K562 (cell line): ENCODE measurements around the gene SDCBP2. TPM values are rescaled to one million over a fixed set of nuclear protein-coding genes. Genes with fewer than 3 reads are reported as not detected.

Source experiments
- ATAC-seq: fragments of 200-7000 bp; cut with Tn5 transposase; 3 replicates; pipeline ENCODE4 v1.9.1; 2020; ENCODE audit warnings: moderate library complexity
- BruUV-seq: library from RNA; stranded (reverse); fragments of 400-500 nt; replicated peaks from 2 replicates; lab custom pipeline; 2021; lab: Mats Ljungman, UMichigan
- CTCF ChIA-PET: fragments of 300-600 bp; formaldehyde crosslinking; extraction: SDS; loops from one replicate; lab custom pipeline; 2021; ENCODE audit warnings: low intra/inter-chr PET ratio; lab: Yijun Ruan, JAX
- POLR2A ChIA-PET: fragments of 300-600, 350-650 bp; sonication (Branson Sonifier 250); formaldehyde crosslinking; extraction: SDS; loops from one replicate; lab custom pipeline; 2021; ENCODE audit warnings: antibody characterized with exemption, inconsistent platforms; lab: Yijun Ruan, JAX
- DNase-seq, 4 experiments: peaks; one replicate each; pipeline versions ENCODE4 v3.0.0 to v3.0.0-alpha.2; 2011 to 2018; ENCODE audit warnings: low spot score in 3 of 4, mixed read lengths in 3 of 4; ENCODE audit errors: extremely low read depth in 1 of 4
- FAIRE-seq: peaks from 2 replicates; lab custom pipeline; 2011; peaks lifted over from hg19 to GRCh38; lab: Jason Lieb, UNC
- H2AFZ ChIP-seq: 2 replicates; pipeline ENCODE4 v1.6.0; 2011; ENCODE audit warnings: low read depth, low read length, control low read depth, inconsistent platforms
- H3K27ac ChIP-seq: fragments of 200-600 bp; 3 replicates; pipeline ENCODE4 v1.8.0; 2011; ENCODE audit warnings: low read depth, mild to moderate bottlenecking, control low read depth, inconsistent platforms, low read length, moderate library complexity, mixed read lengths; ENCODE audit errors: extremely low read depth
- H3K27me3 ChIP-seq, 2 experiments: fragments of 300-600 bp in 1 of 2; 2 replicates in 1 of 2; 3 replicates in 1 of 2; pipeline versions ENCODE4 v1.6.0 to v1.8.0; 2011; ENCODE audit warnings: inconsistent platforms in 2 of 2, low read length in 2 of 2, mild to moderate bottlenecking in 1 of 2, mixed read lengths in 1 of 2, moderate library complexity in 1 of 2; ENCODE audit not compliant: control insufficient read depth in 2 of 2, insufficient read depth in 2 of 2
- H3K36me3 ChIP-seq: fragments of 300-600 bp; 3 replicates; pipeline ENCODE4 v1.8.0; 2011; ENCODE audit warnings: mild to moderate bottlenecking, low read length, inconsistent platforms; ENCODE audit not compliant: control insufficient read depth, insufficient read depth
- H3K4me1 ChIP-seq, 2 experiments: fragments of 200-600 bp in 1 of 2; replicated peaks in 1 of 2; 2 replicates in 1 of 2; 3 replicates in 1 of 2; pipeline versions ENCODE4 v1.5.1 to v1.8.0; 2011; ENCODE audit warnings: inconsistent platforms in 2 of 2, low read length in 2 of 2, mild to moderate bottlenecking in 1 of 2, mixed read lengths in 1 of 2, moderate library complexity in 1 of 2; ENCODE audit not compliant: control insufficient read depth in 2 of 2, insufficient read depth in 2 of 2
- H3K4me2 ChIP-seq: 2 replicates; pipeline ENCODE4 v1.6.1; 2011; ENCODE audit warnings: low read length, control low read depth, inconsistent platforms, mixed read lengths; ENCODE audit not compliant: insufficient read depth
- H3K4me3 ChIP-seq: fragments of 200-600 bp; sonication (generic), shearing (Covaris generic); 2 replicates; pipeline ENCODE4 v1.5.1; 2016; ENCODE audit warnings: control low read depth, inconsistent platforms
- H3K79me2 ChIP-seq: fragments of 200-600 bp; 3 replicates; pipeline ENCODE4 v1.8.0; 2011; ENCODE audit warnings: low read length, inconsistent platforms; ENCODE audit not compliant: control insufficient read depth, insufficient read depth
- H3K9ac ChIP-seq, 2 experiments: 2 replicates each; pipeline versions ENCODE4 v1.6.0 to v1.6.1; 2011; ENCODE audit warnings: low read depth in 2 of 2, low read length in 2 of 2, control low read depth in 1 of 2, inconsistent platforms in 1 of 2, mild to moderate bottlenecking in 1 of 2, mixed read lengths in 1 of 2; ENCODE audit not compliant: insufficient read depth in 1 of 2
- H3K9me1 ChIP-seq: one replicate; pipeline ENCODE4 v1.6.0; 2011; ENCODE audit warnings: inconsistent platforms, mild to moderate bottlenecking, low read length, moderate library complexity; ENCODE audit not compliant: control insufficient read depth, insufficient read depth
- H3K9me3 ChIP-seq: replicated peaks from 2 replicates; pipeline ENCODE4 v1.5.1; 2011; ENCODE audit warnings: low read depth, low read length, inconsistent platforms; ENCODE audit not compliant: control insufficient read depth, insufficient read depth
- H4K20me1 ChIP-seq: replicated peaks from 2 replicates; pipeline ENCODE4 v1.6.1; 2011; ENCODE audit warnings: low read length, inconsistent platforms, mixed read lengths; ENCODE audit not compliant: control insufficient read depth, insufficient read depth
- BCOR ChIP-seq: fragments of 450-650 bp; IDR thresholded peaks from 2 replicates; pipeline ENCODE4 v1.6.1; 2016
- GABPB2 ChIP-seq: fragments of 250-450 bp; sonication (Bioruptor Pico); conservative IDR thresholded peaks from 2 replicates; pipeline ENCODE4 v1.5.1; 2021; ENCODE audit warnings: mild to moderate bottlenecking
- GMEB1 ChIP-seq: fragments of 250-450 bp; sonication (Bioruptor Pico); IDR thresholded peaks from 2 replicates; pipeline ENCODE4 v1.4.0; 2020; ENCODE audit warnings: mild to moderate bottlenecking
- HMG20A ChIP-seq: fragments of 450-650 bp; formaldehyde crosslinking; conservative IDR thresholded peaks from 2 replicates; pipeline ENCODE4 v1.4.0; 2020; ENCODE audit warnings: mild to moderate bottlenecking, mixed read lengths
- JUND ChIP-seq, 2 experiments: IDR thresholded peaks; 2 replicates in 1 of 2; 3 replicates in 1 of 2; pipeline ENCODE4 v1.6.1; 2011; ENCODE audit warnings: borderline replicate concordance in 2 of 2, low read depth in 2 of 2, low read length in 2 of 2, improper control_type of control experiment in 1 of 2, missing biosample characterization in 1 of 2, missing genetic modification characterization in 1 of 2, missing genetic modification reagents in 1 of 2
- KDM1A ChIP-seq, 2 experiments: fragments of 450-650 bp; IDR thresholded peaks; 2 replicates each; pipeline ENCODE4 v1.6.1; 2016; ENCODE audit warnings: mild to moderate bottlenecking in 2 of 2
- NR4A1 ChIP-seq, 2 experiments: fragments of 250-450 bp in 1 of 2; fragments of 450-650 bp in 1 of 2; sonication (Bioruptor Pico) in 1 of 2; IDR thresholded peaks; 2 replicates each; pipeline versions ENCODE4 v1.4.0 to v1.6.1; 2016 to 2020; ENCODE audit warnings: mild to moderate bottlenecking in 2 of 2, missing compliant biosample characterization in 1 of 2, missing genetic modification characterization in 1 of 2, moderate library complexity in 1 of 2
- ZNF232 ChIP-seq: sonication (generic); formaldehyde crosslinking; IDR thresholded peaks from 2 replicates; pipeline ENCODE4 v1.8.0; 2022; ENCODE audit warnings: mild to moderate bottlenecking, missing genetic modification reagents
- WGBS: fragments of 100-300 bp; shearing (Covaris generic); methylation state at CpG from one replicate; pipeline ENCODE4 v1.1.6; 2016; ENCODE audit warnings: low coverage, mixed read lengths; ENCODE audit not compliant: insufficient coverage; ENCODE audit errors: missing lambda C conversion rate; 5-methylcytosine and 5-hydroxymethylcytosine counted together
- in situ Hi-C: fragments of 300-500 bp; cut with MboI; formaldehyde crosslinking; loops from 4 replicates; pipeline ENCODE4 v1.15.0; 2018; ENCODE audit warnings: inconsistent platforms, mixed read lengths
- intact Hi-C: fragments of 100-400 bp; cut with micrococcal nuclease; formaldehyde crosslinking; loops from 2 replicates; pipeline ENCODE4 v1.14.2; 2022
- polyA plus RNA-seq, 8 experiments: library from polyadenylated mRNA; depleted of rRNA in 4 of 8; stranded (reverse) in 5 of 8; unstranded in 3 of 8; fragments of >200 nt; fragmentation: Nextera tagmentation in 2 of 8; fragmentation: Illumina TruSeq in 1 of 8; extraction: Ambion mirVana in 2 of 8; extraction: Trizol in 1 of 8; gene quantifications; 2 replicates each; pipeline versions ENCODE4 v1.2.1 to v1.2.3, GENCODE V29; 2011 to 2014; ENCODE audit warnings: inconsistent platforms in 1 of 8, missing spikeins in 1 of 8
- total RNA-seq, 7 experiments: library from RNA; depleted of rRNA in 6 of 7; stranded (reverse); fragments of >200 nt in 6 of 7; fragmentation: Illumina TruSeq in 2 of 7; extraction: Trizol in 2 of 7; gene quantifications; 2 replicates each; pipeline versions ENCODE4 v1.2.1 to v1.2.3, GENCODE V29; 2011 to 2021; ENCODE audit warnings: low replicate concordance in 1 of 7
- TF ChIP-seq, protein P1 (sequence below): fragments of 250-450 bp; sonication (Bioruptor Pico); IDR thresholded peaks from 2 replicates; pipeline ENCODE4 v1.8.0; 2021; ENCODE audit warnings: mild to moderate bottlenecking, moderate library complexity
- TF ChIP-seq, protein P2 (sequence below): fragments of 250-450 bp; sonication (Bioruptor Pico); IDR thresholded peaks from 2 replicates; pipeline ENCODE4 v1.4.0; 2020; ENCODE audit warnings: mild to moderate bottlenecking, moderate library complexity
- TF ChIP-seq, protein P3 (sequence below): sonication (generic); formaldehyde crosslinking; IDR thresholded peaks from 2 replicates; pipeline ENCODE4 v1.8.1; 2023; ENCODE audit warnings: mild to moderate bottlenecking, missing genetic modification reagents

SDCBP2 gene
- total and polyA plus RNA-seq, 9 of the 15 experiments (the other 6 are each of a cell fraction or from before 2014, with no cell fraction given) = 0.06 to 1.2 (median 0.80) TPM

DNA sequence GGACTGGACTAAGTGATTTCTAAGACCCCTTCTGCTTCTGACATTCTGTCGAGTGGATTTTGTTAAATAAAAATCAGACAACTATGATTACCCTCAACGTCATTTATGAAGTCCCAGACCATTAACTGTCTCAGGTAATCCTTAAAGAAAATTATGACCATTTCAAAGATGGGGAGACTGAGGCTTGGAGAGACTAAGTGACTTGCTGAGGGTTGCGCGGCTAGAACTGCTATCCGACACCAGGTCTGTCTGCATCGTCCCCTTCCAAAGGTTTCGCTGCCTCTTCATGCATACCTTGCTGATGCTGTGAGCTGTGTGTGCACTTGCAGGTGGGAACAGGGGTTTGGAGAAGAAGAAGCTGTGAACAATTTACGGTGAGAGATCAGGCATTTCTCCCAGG, 59.7 kb downstream of the SDCBP2 start:
- intact Hi-C loops (no loop called here), in situ Hi-C loops (no loop called here)
- H3K27me3 ChIP-seq = no peaks in the 10 kb centered on the region
- H4K20me1 ChIP-seq = no peaks in the 10 kb centered on the region
- FAIRE-seq = no peak
- H3K4me3 ChIP-seq = no peak overlapping the region
- no TSS peak for BruUV-seq
- no peaks in the 10 kb centered on the region for H3K9me3 ChIP-seq
- ChIA-PET CTCF (no interaction called here), POLR2A (no interaction called here)
- peaks cover 12 to 35% of the 10 kb centered on the region in 2 experiments; a peak in 4 of 5 replicates for H3K4me1 ChIP-seq
- H3K79me2 ChIP-seq = no peaks in the 10 kb centered on the region; the same call in 2 of the 3 replicates
- H3K9ac ChIP-seq = no peak overlapping the region
- no peak overlapping the region for H2AFZ ChIP-seq
- ATAC-seq = no peak
- no peaks in the 10 kb centered on the region; the same call in 2 of the 3 replicates for H3K36me3 ChIP-seq
- H3K27ac ChIP-seq = no peak overlapping the region
- no peaks in the 10 kb centered on the region for H3K9me1 ChIP-seq
- no peak for DNase-seq
- 61% methylated on average over 7 of the region's 8 CpGs for WGBS
- no peak overlapping the region for H3K4me2 ChIP-seq
- TF ChIP-seq HMG20A (CRISPR knock-in tag) (no peak), GMEB1 (CRISPR knock-in tag) (no peak), BCOR (peak; percentile 64), KDM1A (IDR thresholded peaks at IDR 0.05) (0 out of 4 replicates have a peak, but pooled peaks of 1 of the 2 experiments have one; percentile 20), NR4A1 (CRISPR knock-in tag; IDR thresholded peaks at IDR 0.05) (no peak), NR4A1 (tag; IDR thresholded peaks at IDR 0.05) (no peak), ZNF232 (no peak), JUND (IDR thresholded peaks at IDR 0.05; ENCODE audit: borderline replicate concordance, low read depth, low read length) (no peak), JUND (tag; IDR thresholded peaks at IDR 0.05; ENCODE audit: borderline replicate concordance, low read depth, low read length) (no peak), GABPB2 (CRISPR knock-in tag) (no peak)
- TF ChIP-seq, protein P1, sequence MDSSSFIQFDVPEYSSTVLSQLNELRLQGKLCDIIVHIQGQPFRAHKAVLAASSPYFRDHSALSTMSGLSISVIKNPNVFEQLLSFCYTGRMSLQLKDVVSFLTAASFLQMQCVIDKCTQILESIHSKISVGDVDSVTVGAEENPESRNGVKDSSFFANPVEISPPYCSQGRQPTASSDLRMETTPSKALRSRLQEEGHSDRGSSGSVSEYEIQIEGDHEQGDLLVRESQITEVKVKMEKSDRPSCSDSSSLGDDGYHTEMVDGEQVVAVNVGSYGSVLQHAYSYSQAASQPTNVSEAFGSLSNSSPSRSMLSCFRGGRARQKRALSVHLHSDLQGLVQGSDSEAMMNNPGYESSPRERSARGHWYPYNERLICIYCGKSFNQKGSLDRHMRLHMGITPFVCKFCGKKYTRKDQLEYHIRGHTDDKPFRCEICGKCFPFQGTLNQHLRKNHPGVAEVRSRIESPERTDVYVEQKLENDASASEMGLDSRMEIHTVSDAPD (CRISPR knock-in tag) = no peak
- TF ChIP-seq, protein P2, sequence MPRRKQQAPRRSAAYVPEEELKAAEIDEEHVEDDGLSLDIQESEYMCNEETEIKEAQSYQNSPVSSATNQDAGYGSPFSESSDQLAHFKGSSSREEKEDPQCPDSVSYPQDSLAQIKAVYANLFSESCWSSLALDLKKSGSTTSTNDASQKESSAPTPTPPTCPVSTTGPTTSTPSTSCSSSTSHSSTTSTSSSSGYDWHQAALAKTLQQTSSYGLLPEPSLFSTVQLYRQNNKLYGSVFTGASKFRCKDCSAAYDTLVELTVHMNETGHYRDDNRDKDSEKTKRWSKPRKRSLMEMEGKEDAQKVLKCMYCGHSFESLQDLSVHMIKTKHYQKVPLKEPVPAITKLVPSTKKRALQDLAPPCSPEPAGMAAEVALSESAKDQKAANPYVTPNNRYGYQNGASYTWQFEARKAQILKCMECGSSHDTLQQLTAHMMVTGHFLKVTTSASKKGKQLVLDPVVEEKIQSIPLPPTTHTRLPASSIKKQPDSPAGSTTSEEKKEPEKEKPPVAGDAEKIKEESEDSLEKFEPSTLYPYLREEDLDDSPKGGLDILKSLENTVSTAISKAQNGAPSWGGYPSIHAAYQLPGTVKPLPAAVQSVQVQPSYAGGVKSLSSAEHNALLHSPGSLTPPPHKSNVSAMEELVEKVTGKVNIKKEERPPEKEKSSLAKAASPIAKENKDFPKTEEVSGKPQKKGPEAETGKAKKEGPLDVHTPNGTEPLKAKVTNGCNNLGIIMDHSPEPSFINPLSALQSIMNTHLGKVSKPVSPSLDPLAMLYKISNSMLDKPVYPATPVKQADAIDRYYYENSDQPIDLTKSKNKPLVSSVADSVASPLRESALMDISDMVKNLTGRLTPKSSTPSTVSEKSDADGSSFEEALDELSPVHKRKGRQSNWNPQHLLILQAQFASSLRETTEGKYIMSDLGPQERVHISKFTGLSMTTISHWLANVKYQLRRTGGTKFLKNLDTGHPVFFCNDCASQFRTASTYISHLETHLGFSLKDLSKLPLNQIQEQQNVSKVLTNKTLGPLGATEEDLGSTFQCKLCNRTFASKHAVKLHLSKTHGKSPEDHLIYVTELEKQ (CRISPR knock-in tag) = no peak
- TF ChIP-seq, protein P3, sequence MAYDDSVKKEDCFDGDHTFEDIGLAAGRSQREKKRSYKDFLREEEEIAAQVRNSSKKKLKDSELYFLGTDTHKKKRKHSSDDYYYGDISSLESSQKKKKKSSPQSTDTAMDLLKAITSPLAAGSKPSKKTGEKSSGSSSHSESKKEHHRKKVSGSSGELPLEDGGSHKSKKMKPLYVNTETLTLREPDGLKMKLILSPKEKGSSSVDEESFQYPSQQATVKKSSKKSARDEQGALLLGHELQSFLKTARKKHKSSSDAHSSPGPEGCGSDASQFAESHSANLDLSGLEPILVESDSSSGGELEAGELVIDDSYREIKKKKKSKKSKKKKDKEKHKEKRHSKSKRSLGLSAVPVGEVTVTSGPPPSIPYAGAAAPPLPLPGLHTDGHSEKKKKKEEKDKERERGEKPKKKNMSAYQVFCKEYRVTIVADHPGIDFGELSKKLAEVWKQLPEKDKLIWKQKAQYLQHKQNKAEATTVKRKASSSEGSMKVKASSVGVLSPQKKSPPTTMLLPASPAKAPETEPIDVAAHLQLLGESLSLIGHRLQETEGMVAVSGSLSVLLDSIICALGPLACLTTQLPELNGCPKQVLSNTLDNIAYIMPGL (CRISPR knock-in tag) = no peak
